22Rv1 (cell line): Measurements from ENCODE around the gene CHD6.

Source experiments
- H3K27ac ChIP-seq: fragments of 450-650 bp; 2 replicates; pipeline ENCODE4 v1.5.1; 2017
- ZFX ChIP-seq: fragments of 450-650 bp; IDR thresholded peaks from 2 replicates; pipeline ENCODE4 v1.6.1; 2017; ENCODE audit warnings: antibody characterized with exemption, borderline replicate concordance
- TF ChIP-seq, protein P1 (sequence below): fragments of 450-650 bp; IDR thresholded peaks from 2 replicates; pipeline ENCODE4 v1.5.1; 2017; ENCODE audit warnings: mild to moderate bottlenecking

Gene CHD6

DNA sequence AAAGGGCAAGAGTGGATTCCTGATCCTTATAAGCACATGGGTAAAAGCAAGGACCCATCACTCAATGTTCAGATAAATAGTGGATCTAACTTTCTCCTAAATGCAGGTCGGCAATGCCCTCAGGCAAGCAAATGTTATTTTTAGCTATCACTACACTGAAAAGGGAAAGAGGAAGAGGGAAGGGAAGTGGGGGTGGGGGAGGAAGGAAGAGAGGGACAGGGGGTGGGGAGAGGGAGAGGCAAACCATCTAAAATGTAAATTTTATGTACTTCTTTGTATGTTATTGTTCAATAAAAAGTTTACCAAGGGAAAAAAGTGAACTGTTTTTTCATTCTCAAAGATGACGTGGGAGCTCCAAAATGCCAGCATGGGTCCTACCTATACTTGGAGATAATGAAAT, 44.2 kb downstream of the CHD6 start:
- TF ChIP-seq ZFX = no peak
- TF ChIP-seq, protein P1, sequence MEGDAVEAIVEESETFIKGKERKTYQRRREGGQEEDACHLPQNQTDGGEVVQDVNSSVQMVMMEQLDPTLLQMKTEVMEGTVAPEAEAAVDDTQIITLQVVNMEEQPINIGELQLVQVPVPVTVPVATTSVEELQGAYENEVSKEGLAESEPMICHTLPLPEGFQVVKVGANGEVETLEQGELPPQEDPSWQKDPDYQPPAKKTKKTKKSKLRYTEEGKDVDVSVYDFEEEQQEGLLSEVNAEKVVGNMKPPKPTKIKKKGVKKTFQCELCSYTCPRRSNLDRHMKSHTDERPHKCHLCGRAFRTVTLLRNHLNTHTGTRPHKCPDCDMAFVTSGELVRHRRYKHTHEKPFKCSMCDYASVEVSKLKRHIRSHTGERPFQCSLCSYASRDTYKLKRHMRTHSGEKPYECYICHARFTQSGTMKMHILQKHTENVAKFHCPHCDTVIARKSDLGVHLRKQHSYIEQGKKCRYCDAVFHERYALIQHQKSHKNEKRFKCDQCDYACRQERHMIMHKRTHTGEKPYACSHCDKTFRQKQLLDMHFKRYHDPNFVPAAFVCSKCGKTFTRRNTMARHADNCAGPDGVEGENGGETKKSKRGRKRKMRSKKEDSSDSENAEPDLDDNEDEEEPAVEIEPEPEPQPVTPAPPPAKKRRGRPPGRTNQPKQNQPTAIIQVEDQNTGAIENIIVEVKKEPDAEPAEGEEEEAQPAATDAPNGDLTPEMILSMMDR = no peak
- H3K27ac ChIP-seq = no peak overlapping the region

DNA sequence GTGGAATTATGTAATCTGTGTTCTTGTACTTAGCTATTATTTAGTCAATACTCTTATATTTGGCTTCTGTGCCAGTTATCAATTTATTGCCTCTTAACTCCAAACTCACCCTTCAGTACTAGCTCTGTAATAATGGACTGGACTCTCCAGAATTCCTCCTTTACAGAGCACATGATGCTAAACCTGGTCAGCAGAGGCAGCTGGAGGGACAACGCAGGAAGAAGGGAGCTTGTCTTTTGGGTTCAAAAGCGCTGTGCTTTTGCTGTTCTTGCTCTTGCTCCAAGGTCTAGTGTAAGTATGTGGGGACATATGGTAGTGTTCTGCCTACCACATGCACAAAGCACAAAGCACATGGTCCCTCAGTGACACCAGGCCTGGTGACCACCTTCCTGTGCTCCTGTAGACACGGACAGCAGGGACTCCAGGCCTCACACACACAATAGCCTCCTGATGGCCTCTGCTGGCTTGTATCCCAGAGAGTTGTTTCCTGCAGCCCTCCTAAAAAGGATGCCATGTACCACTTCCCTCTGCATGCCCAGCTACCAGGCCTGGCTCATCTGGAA, 46.1 kb downstream of the CHD6 start:
- H3K27ac ChIP-seq = no peak overlapping the region
- TF ChIP-seq, protein P1 = peak; percentile 64
- TF ChIP-seq ZFX = no peak

DNA sequence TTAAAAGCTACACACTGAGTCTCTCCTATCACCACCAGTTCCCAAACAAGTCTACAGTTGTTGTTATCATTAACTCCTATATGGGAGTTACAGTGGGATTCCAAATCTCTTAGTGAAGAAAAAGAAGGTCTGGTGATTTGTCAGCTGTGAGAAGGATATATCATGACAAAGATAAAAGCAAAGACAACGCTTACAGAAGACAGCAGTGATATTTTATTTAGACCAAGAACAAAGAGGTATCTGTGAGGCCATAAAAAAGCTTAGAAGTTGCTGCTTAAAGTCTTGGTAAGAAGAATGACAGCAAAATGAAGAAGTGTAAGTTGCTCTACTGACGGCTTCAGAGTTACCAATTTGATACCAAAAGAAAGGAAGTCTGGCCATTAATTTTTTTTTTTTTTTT, 47.2 kb downstream of the CHD6 start:
- H3K27ac ChIP-seq = 0 out of 2 replicates have a peak overlapping the region, but pooled peaks have one; percentile 1
- TF ChIP-seq, protein P1 = no peak
- no peak for TF ChIP-seq ZFX

DNA sequence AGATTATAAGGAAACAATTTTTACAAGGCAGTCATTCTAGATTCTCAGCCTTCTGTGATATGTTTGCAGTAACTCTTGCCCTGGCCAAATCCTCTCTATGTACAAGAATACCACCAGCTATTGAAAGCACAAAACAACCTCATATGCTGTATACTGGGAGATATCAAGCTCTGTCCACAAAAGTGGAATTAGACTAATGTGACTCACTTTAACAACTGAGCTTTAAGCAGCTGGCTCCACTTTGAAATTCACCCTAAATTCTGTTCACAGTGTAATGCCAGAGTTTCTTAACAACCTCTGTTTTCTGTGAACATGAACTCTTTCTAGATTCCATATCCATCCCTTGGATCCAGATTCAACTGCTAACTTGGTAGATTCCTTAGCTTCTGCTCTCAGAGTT, 47.6 kb downstream of the CHD6 start:
- 0 out of 2 replicates have a peak overlapping the region, but pooled peaks have one; percentile 1 for H3K27ac ChIP-seq
- TF ChIP-seq ZFX = no peak
- TF ChIP-seq, protein P1 = no peak

DNA sequence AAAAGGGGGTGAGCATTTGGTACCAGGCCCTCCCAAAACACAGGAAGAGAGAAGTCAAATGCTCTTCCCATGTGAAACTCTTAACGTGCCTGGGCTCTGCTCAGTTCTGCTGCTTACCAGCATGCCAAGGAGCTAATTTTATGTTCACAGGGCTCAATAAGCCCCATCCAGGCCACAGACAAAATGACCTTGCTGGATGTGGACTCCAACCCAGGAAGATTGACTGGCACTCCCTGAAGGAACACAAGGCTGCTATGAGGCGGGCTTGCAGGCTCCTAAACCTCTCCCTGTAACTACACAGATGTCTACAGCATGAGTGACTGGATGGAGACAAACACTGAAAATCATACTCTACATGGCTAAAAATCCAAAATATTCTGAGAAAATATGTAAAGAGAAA, 50.6 kb downstream of the CHD6 start:
- no peak overlapping the region; the same call in 1 of the 2 replicates for H3K27ac ChIP-seq
- TF ChIP-seq, protein P1 = no peak
- no peak for TF ChIP-seq ZFX

DNA sequence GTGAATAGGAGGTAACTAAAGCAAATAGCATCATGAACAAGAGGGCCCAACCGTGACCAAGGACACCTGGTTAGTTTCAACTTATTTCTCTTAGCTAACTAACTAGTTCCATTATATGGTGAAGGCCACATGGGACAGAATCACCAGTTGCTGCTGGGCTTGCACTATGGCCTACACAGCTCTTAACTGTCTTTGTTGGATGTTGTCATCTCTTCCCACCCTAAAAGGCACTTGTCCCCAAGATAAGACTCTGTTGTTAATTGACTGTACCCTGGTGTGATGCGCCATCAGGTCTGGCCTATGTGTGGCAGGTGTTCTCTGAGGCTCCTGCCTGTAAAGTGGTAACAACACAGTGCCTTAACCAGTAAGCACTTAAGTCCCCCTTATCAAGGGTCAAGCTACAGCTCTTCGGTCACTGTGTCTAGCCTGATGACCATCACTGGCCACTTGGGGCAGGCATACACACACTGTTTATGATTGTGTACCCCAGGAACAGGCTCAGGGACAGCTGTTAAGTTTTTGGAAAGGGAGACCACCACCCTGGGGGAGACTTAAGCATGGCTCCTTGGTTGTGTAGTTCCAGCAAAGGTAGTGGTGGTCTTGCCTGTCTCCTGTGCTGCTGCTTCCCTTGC, 51.2 kb downstream of the CHD6 start:
- TF ChIP-seq, protein P1 = no peak
- no peak for TF ChIP-seq ZFX
- H3K27ac ChIP-seq = no peak overlapping the region

DNA sequence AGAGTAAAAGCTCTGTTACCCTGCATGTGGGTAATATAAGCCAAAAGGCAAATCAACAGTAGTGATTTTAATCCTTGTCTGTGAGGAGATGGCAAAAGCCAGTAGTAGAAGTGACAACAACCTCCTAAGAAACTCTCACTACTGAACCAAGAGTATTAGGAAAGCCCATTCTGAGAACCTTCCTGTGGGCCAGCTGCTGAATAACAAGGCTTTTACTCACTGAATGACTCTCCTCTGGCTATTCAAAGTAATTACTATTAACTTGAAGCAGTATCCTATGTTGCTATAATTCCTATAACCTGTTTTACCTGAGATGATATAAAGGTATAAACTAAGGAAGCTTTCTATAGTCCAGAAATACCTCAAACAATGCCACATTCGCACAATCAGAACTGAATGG, 55.1 kb downstream of the CHD6 start:
- TF ChIP-seq ZFX = no peak
- TF ChIP-seq, protein P1 = no peak
- no peak overlapping the region for H3K27ac ChIP-seq
